IMR-90 (cell line): Measurements from ENCODE around the gene DOCK4. TPM values are rescaled to one million over a fixed set of nuclear protein-coding genes. Genes with fewer than 3 reads are reported as not detected.

ENCODE experiments used
- ATAC-seq: fragments of 200-7000 bp; cut with Tn5 transposase; 2 replicates; pipeline ENCODE4 v1.9.1; 2020; ENCODE audit warnings: low read depth, mild to moderate bottlenecking, moderate library complexity
- BruUV-seq: library from RNA; stranded (reverse); fragments of 400-500 nt; replicated peaks from 2 replicates; lab custom pipeline; 2021; lab: Mats Ljungman, UMichigan
- CTCF ChIA-PET: fragments of 300-600 bp; formaldehyde crosslinking; extraction: SDS; loops from one replicate; lab custom pipeline; 2021; ENCODE audit warnings: antibody characterized with exemption; lab: Yijun Ruan, JAX
- POLR2A ChIA-PET: fragments of 300-600 bp; sonication (Branson Sonifier 250); formaldehyde crosslinking; loops from one replicate; lab custom pipeline; 2022; ENCODE audit warnings: antibody characterized with exemption; ENCODE audit not compliant: unreplicated experiment; lab: Charles Lee
- DNase-seq: peaks from one replicate; pipeline ENCODE4 v3.0.0; 2013
- H2AFZ ChIP-seq: replicated peaks from 2 replicates; pipeline ENCODE3; 2013; ENCODE audit warnings: low read length, mild to moderate bottlenecking; ENCODE audit not compliant: poor library complexity
- H2AK5ac ChIP-seq: 2 replicates; pipeline ENCODE4 v1.6.1; 2013; ENCODE audit warnings: low read depth, low read length, inconsistent platforms
- H2AK9ac ChIP-seq: replicated peaks from 2 replicates; pipeline ENCODE3; 2013; ENCODE audit warnings: mild to moderate bottlenecking, low read depth, low read length, moderate library complexity; ENCODE audit not compliant: poor library complexity
- H2BK120ac ChIP-seq: 2 replicates; pipeline ENCODE4 v1.6.1; 2013; ENCODE audit warnings: low read depth, low read length, inconsistent platforms
- H2BK15ac ChIP-seq: 3 replicates; pipeline ENCODE4 v1.6.1; 2013; ENCODE audit warnings: low read depth, low read length, inconsistent platforms
- H2BK20ac ChIP-seq: 2 replicates; pipeline ENCODE4 v1.6.1; 2013; ENCODE audit warnings: low read depth, mild to moderate bottlenecking, inconsistent platforms, low read length, moderate library complexity
- H2BK5ac ChIP-seq: 2 replicates; pipeline ENCODE4 v1.6.1; 2013; ENCODE audit warnings: mild to moderate bottlenecking, low read depth, low read length, inconsistent platforms; ENCODE audit not compliant: poor library complexity, severe bottlenecking
- H3K14ac ChIP-seq: replicated peaks from 2 replicates; pipeline ENCODE4 v1.6.1; 2013; ENCODE audit warnings: low read depth, low read length, inconsistent platforms
- H3K18ac ChIP-seq: 2 replicates; pipeline ENCODE4 v1.6.1; 2013; ENCODE audit warnings: low read depth, low read length, control low read depth
- H3K23ac ChIP-seq: 2 replicates; pipeline ENCODE4 v1.6.1; 2013; ENCODE audit warnings: low read depth, low read length, inconsistent platforms
- H3K27ac ChIP-seq: 2 replicates; pipeline ENCODE4 v1.5.1; 2013; ENCODE audit warnings: mild to moderate bottlenecking, control low read depth, low read length; ENCODE audit not compliant: insufficient read depth
- H3K27me3 ChIP-seq: 2 replicates; pipeline ENCODE4 v1.6.1; 2013; ENCODE audit warnings: low read length; ENCODE audit not compliant: control insufficient read depth, insufficient read depth
- H3K36me3 ChIP-seq: 2 replicates; pipeline ENCODE4 v1.6.1; 2013; ENCODE audit warnings: low read length, mixed read lengths; ENCODE audit not compliant: control insufficient read depth, insufficient read depth
- H3K4ac ChIP-seq: 2 replicates; pipeline ENCODE4 v1.6.1; 2013; ENCODE audit warnings: low read depth, low read length, inconsistent platforms
- H3K4me1 ChIP-seq: 2 replicates; pipeline ENCODE4 v1.6.1; 2013; ENCODE audit warnings: low read length, mixed read lengths; ENCODE audit not compliant: control insufficient read depth, insufficient read depth
- H3K4me2 ChIP-seq: 2 replicates; pipeline ENCODE4 v1.6.1; 2013; ENCODE audit warnings: low read depth, mild to moderate bottlenecking, control low read depth, low read length, moderate library complexity
- H3K4me3 ChIP-seq: 2 replicates; pipeline ENCODE4 v1.5.1; 2013; ENCODE audit warnings: low read depth, mild to moderate bottlenecking, control low read depth, low read length, moderate library complexity; ENCODE audit not compliant: insufficient read depth
- H3K56ac ChIP-seq: 2 replicates; pipeline ENCODE4 v1.6.1; 2013; ENCODE audit warnings: low read length, inconsistent platforms; ENCODE audit not compliant: insufficient read depth; ENCODE audit errors: extremely low read depth
- H3K79me1 ChIP-seq, 2 experiments: 2 replicates each; pipeline ENCODE4 v1.6.1; 2013; ENCODE audit warnings: low read length in 2 of 2, inconsistent platforms in 1 of 2, low read depth in 1 of 2
- H3K9ac ChIP-seq: 2 replicates; pipeline ENCODE4 v1.6.1; 2013; ENCODE audit warnings: low read depth, low read length, control low read depth
- H3K9me1 ChIP-seq: 2 replicates; pipeline ENCODE4 v1.6.1; 2013; ENCODE audit warnings: low read length, inconsistent platforms; ENCODE audit not compliant: insufficient read depth
- H3K9me3 ChIP-seq: 2 replicates; pipeline ENCODE4 v1.6.1; 2013; ENCODE audit warnings: low read length; ENCODE audit not compliant: control insufficient read depth, insufficient read depth
- H4K20me1 ChIP-seq: 2 replicates; pipeline ENCODE4 v1.6.1; 2013; ENCODE audit warnings: low read length, inconsistent platforms; ENCODE audit not compliant: insufficient read depth
- H4K5ac ChIP-seq: 2 replicates; pipeline ENCODE4 v1.6.1; 2013; ENCODE audit warnings: mild to moderate bottlenecking, low read depth, low read length, control low read depth
- H4K8ac ChIP-seq, 2 experiments: 2 replicates each; pipeline ENCODE4 v1.6.1; 2013; ENCODE audit warnings: low read depth in 2 of 2, low read length in 2 of 2, control low read depth in 1 of 2, inconsistent platforms in 1 of 2
- H4K91ac ChIP-seq: 2 replicates; pipeline ENCODE4 v1.6.1; 2013; ENCODE audit warnings: low read depth, low read length, inconsistent platforms; ENCODE audit not compliant: insufficient read depth
- MAFK ChIP-seq: IDR thresholded peaks from 2 replicates; pipeline ENCODE4 v1.6.1; 2012; ENCODE audit warnings: low read depth, low read length, improper control_type of control experiment
- RAD21 ChIP-seq: IDR thresholded peaks from 2 replicates; pipeline ENCODE4 v1.6.1; 2012; ENCODE audit warnings: low read length, improper control_type of control experiment
- RFX5 ChIP-seq: IDR thresholded peaks from 2 replicates; pipeline ENCODE4 v1.8.0; 2012; ENCODE audit warnings: low read depth, mild to moderate bottlenecking, low read length, moderate library complexity
- SMC3 ChIP-seq: fragments of 150-350 bp; IDR thresholded peaks from 2 replicates; pipeline ENCODE4 v1.6.1; 2016; ENCODE audit warnings: low read depth, mild to moderate bottlenecking, antibody characterized with exemption, low read length, moderate library complexity
- WGBS, 2 experiments: methylation state at CpG; one replicate each; pipeline versions ENCODE4 v1.1.5 to v1.1.7; 2013; ENCODE audit warnings: missing lambda C conversion rate in 2 of 2; ENCODE audit not compliant: insufficient read length in 1 of 2; ENCODE audit errors: extremely low coverage in 2 of 2; 5-methylcytosine and 5-hydroxymethylcytosine counted together
- dilution Hi-C: fragments of 300-500 bp; cut with HindIII; formaldehyde crosslinking; loops from one replicate; pipeline ENCODE4 v1.14.3; 2018; ENCODE audit warnings: low sequenced_read_pairs; ENCODE audit not compliant: unreplicated experiment
- in situ Hi-C: fragments of 300-500 bp; cut with MboI; formaldehyde crosslinking; loops from 3 replicates; pipeline ENCODE4 v1.14.3; 2019; ENCODE audit warnings: low sequenced_read_pairs, inconsistent platforms, mixed read lengths
- intact Hi-C: fragments of 100-400 bp; cut with micrococcal nuclease; formaldehyde crosslinking; loops from 2 replicates; pipeline ENCODE4 v1.10.0; 2022
- polyA plus RNA-seq, 3 experiments: library from polyadenylated mRNA; depleted of rRNA; stranded (reverse); fragments of >200 nt; gene quantifications; 2 replicates each; pipeline ENCODE4 v1.2.3, GENCODE V29; 2012; ENCODE audit warnings: low replicate concordance in 1 of 3
- total RNA-seq: library from RNA; depleted of rRNA; stranded (reverse); fragments of >200 nt; gene quantifications from 2 replicates; pipeline ENCODE4 v1.2.3, GENCODE V29; 2012
- TF ChIP-seq, protein P1 (sequence below): fragments of 150-350 bp; IDR thresholded peaks from 2 replicates; pipeline ENCODE4 v1.6.1; 2017; ENCODE audit warnings: mild to moderate bottlenecking, antibody characterized with exemption, low read length, low read depth
- TF ChIP-seq, protein P2 (sequence below): fragments of 150-350 bp; IDR thresholded peaks from 2 replicates; pipeline ENCODE4 v1.6.1; 2016; ENCODE audit warnings: low read depth, mild to moderate bottlenecking, low read length, moderate library complexity, borderline replicate concordance
- TF ChIP-seq, protein P3 (sequence below): conservative IDR thresholded peaks from 2 replicates; pipeline ENCODE4 v1.5.1; 2012; ENCODE audit warnings: mild to moderate bottlenecking, low read depth, low read length, improper control_type of control experiment

The DOCK4 gene
- total and polyA plus RNA-seq, 2 of the 4 experiments (the other 2 are of a cell fraction), result 4.4 to 12.2 TPM

DNA sequence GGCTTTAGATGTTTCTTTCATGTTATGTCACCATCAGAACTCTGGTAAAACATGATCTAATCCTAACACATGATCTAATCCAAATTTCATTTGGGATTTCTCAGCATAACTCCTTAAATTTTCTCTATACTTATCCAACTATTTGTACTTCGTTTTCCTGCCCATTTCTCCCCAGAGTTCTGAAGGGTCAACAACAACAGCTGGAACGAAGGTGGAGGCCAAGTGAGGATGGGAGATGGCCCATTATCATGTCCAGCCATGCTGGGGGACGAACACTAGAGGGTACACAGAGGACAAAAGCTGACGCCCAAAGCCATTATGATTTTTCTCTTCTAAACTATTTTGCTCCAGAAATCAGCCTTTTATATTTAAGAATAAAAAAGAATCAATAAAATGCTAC is 185.4 kb downstream of the DOCK4 start:
- BruUV-seq, result no TSS peak
- H3K79me1 ChIP-seq, result peaks cover 0 to 8% of the 10 kb centered on the region in 2 experiments; a peak in 2 of 4 replicates
- H3K14ac ChIP-seq, result no peak overlapping the region
- no peaks in the 10 kb centered on the region for H3K9me3 ChIP-seq
- H3K27ac ChIP-seq, result no peak overlapping the region
- no peak overlapping the region for H3K56ac ChIP-seq
- no peak overlapping the region for H3K9ac ChIP-seq
- intact Hi-C loops, result no loop called here
- no peak overlapping the region for H4K5ac ChIP-seq
- no peak overlapping the region for H3K4me3 ChIP-seq
- CTCF ChIA-PET, result no interaction called here
- H2AFZ ChIP-seq, result no peak overlapping the region
- H2BK120ac ChIP-seq, result no peak overlapping the region
- in situ Hi-C loops, result no loop called here
- no peak overlapping the region for H3K4me2 ChIP-seq
- H4K20me1 ChIP-seq, result peaks cover 6% of the 10 kb centered on the region; the same call in 1 of the 2 replicates
- no peaks in the 10 kb centered on the region for H3K36me3 ChIP-seq
- H2AK5ac ChIP-seq, result no peak overlapping the region
- POLR2A ChIA-PET, result no interaction called here
- DNase-seq (no peak), ATAC-seq (no peak)
- TF ChIP-seq, protein P1, sequence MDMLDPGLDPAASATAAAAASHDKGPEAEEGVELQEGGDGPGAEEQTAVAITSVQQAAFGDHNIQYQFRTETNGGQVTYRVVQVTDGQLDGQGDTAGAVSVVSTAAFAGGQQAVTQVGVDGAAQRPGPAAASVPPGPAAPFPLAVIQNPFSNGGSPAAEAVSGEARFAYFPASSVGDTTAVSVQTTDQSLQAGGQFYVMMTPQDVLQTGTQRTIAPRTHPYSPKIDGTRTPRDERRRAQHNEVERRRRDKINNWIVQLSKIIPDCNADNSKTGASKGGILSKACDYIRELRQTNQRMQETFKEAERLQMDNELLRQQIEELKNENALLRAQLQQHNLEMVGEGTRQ, result no peak
- TF ChIP-seq SMC3 (no peak), RFX5 (no peak), MAFK (no peak), RAD21 (no peak)
- TF ChIP-seq, protein P2, sequence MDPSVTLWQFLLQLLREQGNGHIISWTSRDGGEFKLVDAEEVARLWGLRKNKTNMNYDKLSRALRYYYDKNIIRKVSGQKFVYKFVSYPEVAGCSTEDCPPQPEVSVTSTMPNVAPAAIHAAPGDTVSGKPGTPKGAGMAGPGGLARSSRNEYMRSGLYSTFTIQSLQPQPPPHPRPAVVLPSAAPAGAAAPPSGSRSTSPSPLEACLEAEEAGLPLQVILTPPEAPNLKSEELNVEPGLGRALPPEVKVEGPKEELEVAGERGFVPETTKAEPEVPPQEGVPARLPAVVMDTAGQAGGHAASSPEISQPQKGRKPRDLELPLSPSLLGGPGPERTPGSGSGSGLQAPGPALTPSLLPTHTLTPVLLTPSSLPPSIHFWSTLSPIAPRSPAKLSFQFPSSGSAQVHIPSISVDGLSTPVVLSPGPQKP, result no peak
- TF ChIP-seq, protein P3, sequence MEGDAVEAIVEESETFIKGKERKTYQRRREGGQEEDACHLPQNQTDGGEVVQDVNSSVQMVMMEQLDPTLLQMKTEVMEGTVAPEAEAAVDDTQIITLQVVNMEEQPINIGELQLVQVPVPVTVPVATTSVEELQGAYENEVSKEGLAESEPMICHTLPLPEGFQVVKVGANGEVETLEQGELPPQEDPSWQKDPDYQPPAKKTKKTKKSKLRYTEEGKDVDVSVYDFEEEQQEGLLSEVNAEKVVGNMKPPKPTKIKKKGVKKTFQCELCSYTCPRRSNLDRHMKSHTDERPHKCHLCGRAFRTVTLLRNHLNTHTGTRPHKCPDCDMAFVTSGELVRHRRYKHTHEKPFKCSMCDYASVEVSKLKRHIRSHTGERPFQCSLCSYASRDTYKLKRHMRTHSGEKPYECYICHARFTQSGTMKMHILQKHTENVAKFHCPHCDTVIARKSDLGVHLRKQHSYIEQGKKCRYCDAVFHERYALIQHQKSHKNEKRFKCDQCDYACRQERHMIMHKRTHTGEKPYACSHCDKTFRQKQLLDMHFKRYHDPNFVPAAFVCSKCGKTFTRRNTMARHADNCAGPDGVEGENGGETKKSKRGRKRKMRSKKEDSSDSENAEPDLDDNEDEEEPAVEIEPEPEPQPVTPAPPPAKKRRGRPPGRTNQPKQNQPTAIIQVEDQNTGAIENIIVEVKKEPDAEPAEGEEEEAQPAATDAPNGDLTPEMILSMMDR, result no peak
- no peak overlapping the region for H3K23ac ChIP-seq
- no peak overlapping the region for H2BK15ac ChIP-seq
- no peaks in the 10 kb centered on the region for H3K27me3 ChIP-seq
- peaks cover 2% of the 10 kb centered on the region; the same call in 1 of the 2 replicates for H3K4me1 ChIP-seq
- no peak overlapping the region for H2AK9ac ChIP-seq
- WGBS, 2 experiments, result no CpG with 5 or more reads among the region's 4 CpGs
- H2BK5ac ChIP-seq, result no peak overlapping the region
- no peak overlapping the region for H2BK20ac ChIP-seq
- dilution Hi-C loops, result no loop called here
- H4K8ac ChIP-seq, result no peak overlapping the region
- no peak overlapping the region for H4K91ac ChIP-seq
- no peak overlapping the region for H3K18ac ChIP-seq
- no peak overlapping the region; the same call in 1 of the 2 replicates for H3K4ac ChIP-seq
- H3K9me1 ChIP-seq, result peaks cover 5% of the 10 kb centered on the region
